Transverse colon (tissue), 4 donors: ENCODE measurements around the gene AGAP1. TPM values are rescaled to one million over a fixed set of nuclear protein-coding genes. Genes with fewer than 3 reads are reported as not detected.

Experiments
- DNase-seq: peaks from one replicate; pipeline ENCODE4 v3.0.0-alpha.2; 2019
- H3K27ac ChIP-seq, 4 donors: fragments of 200-600 bp; sonication (generic); 2 replicates each; pipeline ENCODE4 v1.5.1; 2016 to 2018; ENCODE audit warnings: inconsistent platforms in 4 of 4
- H3K27me3 ChIP-seq: fragments of 200-600 bp; sonication (generic); 2 replicates; pipeline ENCODE4 v1.5.1; 2017; ENCODE audit warnings: inconsistent platforms
- H3K36me3 ChIP-seq, 4 donors: fragments of 200-600 bp; sonication (generic); 2 replicates each; pipeline ENCODE4 v1.5.1; 2017 to 2019; ENCODE audit warnings: inconsistent platforms in 4 of 4
- H3K4me1 ChIP-seq, 4 donors: fragments of 200-600 bp; sonication (generic); 2 replicates each; pipeline ENCODE4 v1.5.1; 2017 to 2020; ENCODE audit warnings: inconsistent platforms in 4 of 4
- H3K4me3 ChIP-seq, 4 donors: fragments of 200-600 bp; sonication (generic); 1 replicate in 1 of 4; 2 replicates in 3 of 4; pipeline versions ENCODE4 v1.5.1 to v1.6.1; 2017 to 2019; ENCODE audit warnings: inconsistent platforms in 4 of 4
- H3K9me3 ChIP-seq, 2 donors: fragments of 200-600 bp; sonication (generic); 2 replicates each; pipeline ENCODE4 v1.5.1; 2017 to 2019; ENCODE audit warnings: inconsistent platforms in 2 of 2
- EP300 ChIP-seq: sonication (generic); formaldehyde crosslinking; IDR thresholded peaks from one replicate; pipeline ENCODE4 v1.6.1; 2017; ENCODE audit warnings: antibody characterized with exemption, low read depth
- POLR2A ChIP-seq: fragments of 450-650 bp; IDR thresholded peaks from one replicate; pipeline ENCODE4 v1.6.1; 2016; ENCODE audit warnings: antibody characterized with exemption, mild to moderate bottlenecking, moderate library complexity
- POLR2AphosphoS5 ChIP-seq, 3 donors: sonication (generic); formaldehyde crosslinking; IDR thresholded peaks; one replicate each; pipeline ENCODE4 v1.6.1; 2016; ENCODE audit warnings: antibody characterized with exemption in 3 of 3
- WGBS, 2 donors: methylation state at CpG; one replicate each; pipeline ENCODE4 v1.1.5; 2018; ENCODE audit warnings: low coverage in 1 of 2; 5-methylcytosine and 5-hydroxymethylcytosine counted together
- in situ Hi-C, 4 donors: fragments of 200-750 bp; cut with MboI; loops; one replicate each; pipeline versions ENCODE4 v1.15.0 to v1.15.1; 2017; ENCODE audit warnings: low sequenced_read_pairs in 3 of 4, low pct_ligation_motif_present in 1 of 4, low pct_unique_long_range_greater_than_20kb in 1 of 4
- intact Hi-C: fragments of 100-400 bp; cut with DNase I; formaldehyde crosslinking; loops from one replicate; pipeline ENCODE4 v1.15.1; 2023; ENCODE audit warnings: low total_unique reads
- total RNA-seq, 4 donors: library from RNA; depleted of rRNA; stranded (reverse); fragments of >200 nt; gene quantifications; one replicate each; pipeline ENCODE4 v1.1.0, GENCODE V29; 2016
- TF ChIP-seq, protein P1 (sequence below), 5 experiments: fragments of 200-600 bp in 3 of 5; fragments of 450-650 bp in 2 of 5; sonication (generic) in 3 of 5; IDR thresholded peaks; 1 replicate in 2 of 5; 2 replicates in 3 of 5; pipeline ENCODE4 v1.5.1; 2016 to 2017; ENCODE audit warnings: antibody characterized with exemption in 5 of 5, inconsistent platforms in 3 of 5, mild to moderate bottlenecking in 2 of 5, moderate library complexity in 1 of 5

AGAP1 gene
- total RNA-seq, 4 donors from 2014 or later: 56.1 to 96.9 (median 71.2) TPM

DNA sequence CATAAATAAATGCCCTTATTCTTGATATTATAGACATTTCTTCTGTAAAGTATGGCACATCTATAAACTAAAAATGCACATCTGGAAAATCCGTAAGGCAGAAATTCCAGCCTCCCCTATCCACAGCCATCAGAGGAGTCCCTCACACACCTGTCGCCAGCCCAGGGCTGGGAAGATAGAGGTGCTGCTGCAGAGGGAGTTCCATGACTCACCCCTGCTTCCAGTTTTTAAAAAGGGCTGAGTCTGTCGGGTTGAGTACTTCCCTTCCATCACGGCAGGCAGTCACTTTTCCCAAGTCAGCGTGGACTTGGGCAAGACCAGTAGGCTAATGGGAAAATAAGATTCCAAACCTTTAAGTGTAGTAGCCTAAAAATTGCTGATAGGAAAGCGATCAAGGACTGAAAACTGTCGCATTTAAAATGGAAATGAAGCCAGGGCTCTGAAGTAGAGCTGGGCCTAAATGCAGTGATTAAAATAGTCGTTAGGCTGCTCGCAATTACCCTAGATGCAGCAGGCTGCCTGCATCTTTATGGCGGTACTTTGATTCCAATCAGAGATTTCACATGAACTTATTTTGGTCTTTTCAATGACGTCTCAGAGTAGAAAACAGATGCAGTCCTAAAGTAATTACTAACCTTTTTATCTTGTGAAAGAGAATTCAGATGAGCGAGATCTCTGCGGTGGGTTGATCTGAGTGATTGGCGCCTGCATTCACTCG is 280.5 kb downstream of the AGAP1 start:
- no peaks in the 10 kb centered on the region for H3K4me1 ChIP-seq
- TF ChIP-seq EP300 (no peak), POLR2AphosphoS5 (IDR thresholded peaks at IDR 0.05) (no peak), POLR2A (no peak)
- TF ChIP-seq, protein P1, sequence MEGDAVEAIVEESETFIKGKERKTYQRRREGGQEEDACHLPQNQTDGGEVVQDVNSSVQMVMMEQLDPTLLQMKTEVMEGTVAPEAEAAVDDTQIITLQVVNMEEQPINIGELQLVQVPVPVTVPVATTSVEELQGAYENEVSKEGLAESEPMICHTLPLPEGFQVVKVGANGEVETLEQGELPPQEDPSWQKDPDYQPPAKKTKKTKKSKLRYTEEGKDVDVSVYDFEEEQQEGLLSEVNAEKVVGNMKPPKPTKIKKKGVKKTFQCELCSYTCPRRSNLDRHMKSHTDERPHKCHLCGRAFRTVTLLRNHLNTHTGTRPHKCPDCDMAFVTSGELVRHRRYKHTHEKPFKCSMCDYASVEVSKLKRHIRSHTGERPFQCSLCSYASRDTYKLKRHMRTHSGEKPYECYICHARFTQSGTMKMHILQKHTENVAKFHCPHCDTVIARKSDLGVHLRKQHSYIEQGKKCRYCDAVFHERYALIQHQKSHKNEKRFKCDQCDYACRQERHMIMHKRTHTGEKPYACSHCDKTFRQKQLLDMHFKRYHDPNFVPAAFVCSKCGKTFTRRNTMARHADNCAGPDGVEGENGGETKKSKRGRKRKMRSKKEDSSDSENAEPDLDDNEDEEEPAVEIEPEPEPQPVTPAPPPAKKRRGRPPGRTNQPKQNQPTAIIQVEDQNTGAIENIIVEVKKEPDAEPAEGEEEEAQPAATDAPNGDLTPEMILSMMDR (IDR thresholded peaks at IDR 0.05): no peak
- in situ Hi-C loops (loop anchor here (10.0 to 25.0 kb wide), 3 partner anchors 400 to 1288 kb away; no protein-coding TSS in a partner anchor), intact Hi-C loops (no loop called here)
- H3K27me3 ChIP-seq: no peaks in the 10 kb centered on the region
- no peaks in the 10 kb centered on the region for H3K9me3 ChIP-seq
- 85 to 94% methylated on average over 6 to 15 of the region's 15 CpGs for WGBS, 2 donors
- H3K36me3 ChIP-seq: peaks cover 0 to 4% (median 0%) of the 10 kb centered on the region in 4 donors
- DNase-seq: no peak
- no peak overlapping the region for H3K4me3 ChIP-seq
- H3K27ac ChIP-seq: no peak overlapping the region

DNA sequence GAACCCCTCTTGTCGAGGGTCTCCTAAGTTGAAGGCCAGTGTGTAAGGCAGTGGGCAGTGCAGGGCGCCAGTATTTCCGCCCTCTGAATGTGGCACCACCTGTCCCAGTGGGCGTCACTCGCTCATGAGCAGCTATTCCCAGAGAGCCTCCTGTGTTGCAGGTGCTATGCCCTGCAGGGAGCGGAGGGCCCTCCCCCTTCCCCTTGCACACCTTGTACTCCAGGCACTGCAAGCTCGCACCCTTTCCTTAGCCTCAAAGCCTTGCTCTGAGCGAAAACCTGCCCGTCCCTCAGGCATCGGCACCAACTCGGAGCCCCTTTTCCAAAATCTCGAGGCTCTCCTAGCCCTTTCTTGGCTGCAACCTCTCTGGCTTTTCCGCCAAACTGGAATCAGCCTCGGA is 282.7 kb downstream of the AGAP1 start:
- no peaks in the 10 kb centered on the region for H3K9me3 ChIP-seq
- in situ Hi-C loops: loop anchor here in 3 of 4 donors (10.0 kb wide), 2 partner anchors 398 to 408 kb away; no protein-coding TSS in a partner anchor
- WGBS, 2 donors: 57 to 94% methylated on average over 1 to 14 of the region's 14 CpGs
- H3K27ac ChIP-seq: no peak overlapping the region
- intact Hi-C loops: no loop called here
- no peak for DNase-seq
- H3K27me3 ChIP-seq: no peaks in the 10 kb centered on the region
- no peaks in the 10 kb centered on the region for H3K4me1 ChIP-seq
- H3K36me3 ChIP-seq: peaks cover 0 to 4% (median 0%) of the 10 kb centered on the region in 4 donors
- TF ChIP-seq, protein P1 (IDR thresholded peaks at IDR 0.05): no peak
- TF ChIP-seq POLR2AphosphoS5 (IDR thresholded peaks at IDR 0.05) (no peak), EP300 (no peak), POLR2A (no peak)
- no peak overlapping the region for H3K4me3 ChIP-seq

DNA sequence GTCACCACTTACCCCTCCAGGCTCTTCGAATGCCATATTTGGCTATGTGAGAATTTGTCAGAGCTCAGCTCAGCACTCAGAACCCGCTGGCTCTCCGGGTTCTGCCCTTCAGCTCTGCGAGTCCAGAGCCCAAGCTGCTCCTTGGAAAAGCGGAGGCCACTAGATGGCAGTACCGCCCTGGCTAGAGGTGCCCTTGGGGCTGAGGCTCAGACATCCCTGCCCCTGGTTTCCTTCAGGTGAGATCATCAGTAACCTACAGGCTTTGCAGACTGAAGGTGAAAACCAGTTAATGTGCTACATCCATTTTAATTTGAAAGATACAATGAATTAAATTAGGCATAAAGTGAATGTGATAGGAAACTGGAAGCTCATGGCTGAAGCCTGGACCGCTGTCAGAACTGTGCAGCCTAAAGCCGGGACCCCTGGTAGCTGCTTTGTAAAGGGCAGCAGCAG is 285.6 kb downstream of the AGAP1 start:
- Histone ChIP-seq H3K9me3 (no peaks in the 10 kb centered on the region), H3K4me3 (no peak overlapping the region), H3K4me1 (no peaks in the 10 kb centered on the region), H3K27me3 (no peaks in the 10 kb centered on the region), H3K36me3 (peaks cover 0 to 4% (median 0%) of the 10 kb centered on the region in 4 donors), H3K27ac (no peak overlapping the region)
- 32 to 47% methylated on average over 4 to 8 of the region's 8 CpGs for WGBS, 2 donors
- TF ChIP-seq, protein P1 (IDR thresholded peaks at IDR 0.05): peak; percentile 67 to 80 (median 70)
- no peak for TF ChIP-seq EP300
- in situ Hi-C loops: loop anchor here in 3 of 4 donors (10.0 kb wide), 2 partner anchors 395 to 405 kb away; no protein-coding TSS in a partner anchor
- intact Hi-C loops: no loop called here
- DNase-seq: peak; percentile 72

DNA sequence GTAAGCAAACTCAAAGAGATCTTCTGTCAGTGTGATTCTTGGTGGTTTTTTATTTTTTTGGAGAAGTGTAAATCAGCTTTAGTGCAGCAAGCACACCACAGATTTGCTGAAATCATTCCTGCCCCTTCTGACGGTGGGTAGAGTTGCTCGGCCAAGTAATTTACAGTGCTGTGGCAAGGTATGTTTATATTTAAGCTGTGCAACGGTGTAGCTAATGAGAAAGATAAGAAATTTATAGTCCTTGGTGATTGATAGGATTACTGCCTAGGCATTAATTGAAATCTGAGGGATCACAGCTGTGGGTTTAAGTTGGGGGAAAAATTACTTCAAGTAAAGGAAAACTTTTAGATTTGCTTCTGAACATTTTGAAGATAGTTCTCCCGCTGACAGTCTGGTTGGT is 286.6 kb downstream of the AGAP1 start:
- no peaks in the 10 kb centered on the region for H3K4me1 ChIP-seq
- H3K36me3 ChIP-seq: no peaks in the 10 kb centered on the region
- 67 to 83% methylated on average over 3 to 4 of the region's 4 CpGs for WGBS, 2 donors
- TF ChIP-seq EP300 (no peak), POLR2A (no peak), POLR2AphosphoS5 (IDR thresholded peaks at IDR 0.05) (no peak)
- TF ChIP-seq, protein P1 (IDR thresholded peaks at IDR 0.05): no peak
- DNase-seq: no peak
- intact Hi-C loops (no loop called here), in situ Hi-C loops (loop anchor here in 1 of 4 donors (10.0 kb wide), 1 partner anchor 404 kb away; no protein-coding TSS in a partner anchor)
- H3K4me3 ChIP-seq: no peak overlapping the region
- no peaks in the 10 kb centered on the region for H3K9me3 ChIP-seq
- no peak overlapping the region for H3K27ac ChIP-seq
- no peaks in the 10 kb centered on the region for H3K27me3 ChIP-seq
